PFSK-1 (cell line): ENCODE measurements around the gene NALCN.

Experiments
- FOXP2 ChIP-seq: optimal IDR thresholded peaks from 2 replicates; pipeline ENCODE3; 2011; ENCODE audit warnings: borderline replicate concordance, control low read depth, inconsistent platforms; ENCODE audit not compliant: insufficient read depth; ENCODE audit errors: extremely low read length, extremely low read depth
- POLR2AphosphoS5 ChIP-seq: IDR thresholded peaks from 2 replicates; pipeline ENCODE4 v1.6.1; 2012; ENCODE audit warnings: low read depth, mild to moderate bottlenecking, control low read depth, low read length, moderate library complexity
- TAF1 ChIP-seq: IDR thresholded peaks from 2 replicates; pipeline ENCODE4 v1.6.1; 2012; ENCODE audit warnings: low read length, control low read depth, borderline replicate concordance; ENCODE audit not compliant: insufficient read depth
- TF ChIP-seq, protein P1 (sequence below), 2 experiments: IDR thresholded peaks; 2 replicates each; pipeline versions ENCODE4 v1.6.1 to v1.8.0; 2011 to 2012; ENCODE audit warnings: low read depth in 2 of 2, low read length in 2 of 2, control low read depth in 1 of 2, inconsistent platforms in 1 of 2, mild to moderate bottlenecking in 1 of 2, moderate library complexity in 1 of 2; ENCODE audit not compliant: insufficient read depth in 1 of 2

DNA sequence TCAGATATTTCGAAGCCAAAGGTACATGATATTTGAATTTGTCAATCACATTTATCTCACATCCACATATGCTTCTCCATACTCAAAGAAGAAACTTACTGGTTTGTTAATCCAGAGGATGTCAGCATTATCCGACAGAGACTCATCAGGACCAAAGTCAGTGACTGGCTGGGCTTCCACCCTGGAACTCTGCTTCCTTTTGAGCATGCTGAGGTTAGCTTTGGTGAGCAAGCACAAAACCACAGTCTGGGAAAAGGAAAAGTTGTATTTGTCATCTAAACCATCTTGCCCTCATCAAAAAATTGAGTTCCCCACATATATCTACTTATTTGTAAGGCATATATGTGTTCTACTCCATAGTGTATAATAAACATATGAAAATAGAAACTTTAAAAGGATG, 17.4 kb downstream of the NALCN start:
- TF ChIP-seq, protein P1, sequence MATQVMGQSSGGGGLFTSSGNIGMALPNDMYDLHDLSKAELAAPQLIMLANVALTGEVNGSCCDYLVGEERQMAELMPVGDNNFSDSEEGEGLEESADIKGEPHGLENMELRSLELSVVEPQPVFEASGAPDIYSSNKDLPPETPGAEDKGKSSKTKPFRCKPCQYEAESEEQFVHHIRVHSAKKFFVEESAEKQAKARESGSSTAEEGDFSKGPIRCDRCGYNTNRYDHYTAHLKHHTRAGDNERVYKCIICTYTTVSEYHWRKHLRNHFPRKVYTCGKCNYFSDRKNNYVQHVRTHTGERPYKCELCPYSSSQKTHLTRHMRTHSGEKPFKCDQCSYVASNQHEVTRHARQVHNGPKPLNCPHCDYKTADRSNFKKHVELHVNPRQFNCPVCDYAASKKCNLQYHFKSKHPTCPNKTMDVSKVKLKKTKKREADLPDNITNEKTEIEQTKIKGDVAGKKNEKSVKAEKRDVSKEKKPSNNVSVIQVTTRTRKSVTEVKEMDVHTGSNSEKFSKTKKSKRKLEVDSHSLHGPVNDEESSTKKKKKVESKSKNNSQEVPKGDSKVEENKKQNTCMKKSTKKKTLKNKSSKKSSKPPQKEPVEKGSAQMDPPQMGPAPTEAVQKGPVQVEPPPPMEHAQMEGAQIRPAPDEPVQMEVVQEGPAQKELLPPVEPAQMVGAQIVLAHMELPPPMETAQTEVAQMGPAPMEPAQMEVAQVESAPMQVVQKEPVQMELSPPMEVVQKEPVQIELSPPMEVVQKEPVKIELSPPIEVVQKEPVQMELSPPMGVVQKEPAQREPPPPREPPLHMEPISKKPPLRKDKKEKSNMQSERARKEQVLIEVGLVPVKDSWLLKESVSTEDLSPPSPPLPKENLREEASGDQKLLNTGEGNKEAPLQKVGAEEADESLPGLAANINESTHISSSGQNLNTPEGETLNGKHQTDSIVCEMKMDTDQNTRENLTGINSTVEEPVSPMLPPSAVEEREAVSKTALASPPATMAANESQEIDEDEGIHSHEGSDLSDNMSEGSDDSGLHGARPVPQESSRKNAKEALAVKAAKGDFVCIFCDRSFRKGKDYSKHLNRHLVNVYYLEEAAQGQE (IDR thresholded peaks at IDR 0.05; ENCODE audit: insufficient read depth in 1 of 2, low read depth in 2 of 2, low read length in 2 of 2), result no peak
- no peak for TF ChIP-seq TAF1
- no peak for TF ChIP-seq POLR2AphosphoS5
- TF ChIP-seq FOXP2, result no peak
